HG03432 (cell line): ENCODE data around the gene MAD2L1.
A peak's percentile ranks its signal among the peaks of the same experiment; 100 is the strongest.

Source experiments
- ATAC-seq: cut with Tn5 transposase; IDR thresholded peaks from one replicate; pipeline ENCODE4 v1.9.1; 2021; ENCODE audit warnings: mild to moderate bottlenecking, moderate library complexity; ENCODE audit not compliant: unreplicated experiment

Gene MAD2L1

GRCh38 chr4:120007191-120007871 lies 59.3 kb downstream of the MAD2L1 start:
- ATAC-seq: peak; percentile 62
